Tibial nerve (tissue), 3 donors: ENCODE data around the gene CDH11.

ENCODE experiments used
- CTCF ChIP-seq, 5 experiments: fragments of 200-600 bp in 3 of 5; fragments of 450-650 bp in 2 of 5; sonication (generic) in 3 of 5; IDR thresholded peaks; one replicate each; pipeline ENCODE4 v1.5.1; 2016 to 2019; ENCODE audit warnings: antibody characterized with exemption in 5 of 5, mild to moderate bottlenecking in 3 of 5, moderate library complexity in 2 of 5
- POLR2A ChIP-seq, 2 donors: fragments of 450-650 bp; IDR thresholded peaks; one replicate each; pipeline ENCODE4 v1.6.1; 2017; ENCODE audit warnings: antibody characterized with exemption in 2 of 2, mild to moderate bottlenecking in 2 of 2, moderate library complexity in 2 of 2

- TF ChIP-seq CTCF (IDR thresholded peaks at IDR 0.05): no peak
- no peak for TF ChIP-seq POLR2A (IDR thresholded peaks at IDR 0.05)
Observed at GRCh38 chr16:64951193-64951592, 170.7 kb downstream of the CDH11 start.
